PC-9 (cell line): ENCODE results near the gene SLC38A2.

ENCODE experiments used
- EZH2 ChIP-seq: fragments of 200-600 bp; sonication (generic); IDR thresholded peaks from 2 replicates; pipeline ENCODE4 v1.8.0; 2017; ENCODE audit warnings: antibody characterized with exemption, low read depth
- TF ChIP-seq, protein P1 (sequence below): fragments of 200-600 bp; sonication (generic); conservative IDR thresholded peaks from 2 replicates; pipeline ENCODE4 v1.6.1; 2017; ENCODE audit warnings: mixed run types, antibody characterized with exemption, mild to moderate bottlenecking, moderate library complexity

DNA sequence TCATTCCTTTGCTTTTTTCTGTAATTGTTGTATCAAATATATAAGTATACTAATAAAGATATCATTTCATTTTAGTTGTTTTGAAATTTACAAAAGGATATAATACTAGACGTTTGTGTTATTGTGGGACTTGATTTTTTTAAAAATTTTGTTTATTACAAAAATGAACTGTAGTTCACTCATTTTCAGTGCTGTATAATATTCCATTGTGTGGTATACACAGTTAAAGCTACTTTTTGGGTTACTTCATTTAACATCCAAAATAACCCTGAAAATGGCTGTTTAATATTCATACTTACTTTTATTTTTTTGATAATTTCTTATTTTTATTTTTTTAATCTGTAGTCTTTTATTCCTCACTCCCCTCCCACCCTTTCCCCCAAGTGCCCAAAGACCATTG lies 21.4 kb downstream of the SLC38A2 start:
- TF ChIP-seq, protein P1, sequence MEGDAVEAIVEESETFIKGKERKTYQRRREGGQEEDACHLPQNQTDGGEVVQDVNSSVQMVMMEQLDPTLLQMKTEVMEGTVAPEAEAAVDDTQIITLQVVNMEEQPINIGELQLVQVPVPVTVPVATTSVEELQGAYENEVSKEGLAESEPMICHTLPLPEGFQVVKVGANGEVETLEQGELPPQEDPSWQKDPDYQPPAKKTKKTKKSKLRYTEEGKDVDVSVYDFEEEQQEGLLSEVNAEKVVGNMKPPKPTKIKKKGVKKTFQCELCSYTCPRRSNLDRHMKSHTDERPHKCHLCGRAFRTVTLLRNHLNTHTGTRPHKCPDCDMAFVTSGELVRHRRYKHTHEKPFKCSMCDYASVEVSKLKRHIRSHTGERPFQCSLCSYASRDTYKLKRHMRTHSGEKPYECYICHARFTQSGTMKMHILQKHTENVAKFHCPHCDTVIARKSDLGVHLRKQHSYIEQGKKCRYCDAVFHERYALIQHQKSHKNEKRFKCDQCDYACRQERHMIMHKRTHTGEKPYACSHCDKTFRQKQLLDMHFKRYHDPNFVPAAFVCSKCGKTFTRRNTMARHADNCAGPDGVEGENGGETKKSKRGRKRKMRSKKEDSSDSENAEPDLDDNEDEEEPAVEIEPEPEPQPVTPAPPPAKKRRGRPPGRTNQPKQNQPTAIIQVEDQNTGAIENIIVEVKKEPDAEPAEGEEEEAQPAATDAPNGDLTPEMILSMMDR: no peak
- TF ChIP-seq EZH2: no peak
